ENCODE measurements around the gene FBXW4. TPM values are rescaled to one million over a fixed set of nuclear protein-coding genes. Genes with fewer than 3 reads are reported as not detected.

FBXW4 gene
- total RNA-seq, 4 donors from 2014 or later = 28.0 to 106 (median 58.1) TPM

DNA sequence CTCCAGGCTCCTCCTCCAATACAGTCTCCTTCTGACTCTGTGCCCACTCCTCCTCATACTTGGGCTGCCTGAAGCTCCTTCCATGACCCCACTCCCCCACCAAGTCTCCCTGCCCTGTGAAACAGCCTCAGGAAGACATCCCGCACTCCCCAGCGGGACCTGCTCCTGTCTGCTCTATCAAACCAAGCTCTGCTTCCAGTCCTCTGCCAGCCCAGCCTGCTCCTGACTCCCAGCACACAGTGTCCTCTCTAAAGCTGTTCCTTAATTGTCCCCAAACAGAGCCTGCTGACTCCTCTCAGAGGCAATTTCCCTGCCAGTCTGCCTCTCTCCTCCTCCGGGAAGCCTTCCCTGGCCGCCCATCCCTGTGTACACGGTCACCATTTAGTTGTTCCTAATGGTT is 116.8 kb downstream of the FBXW4 start:
- Histone ChIP-seq H3K9me3 (peaks cover 0 to 2% (median 0%) of the 10 kb centered on the region in 4 donors), H3K36me3 (peaks cover 0 to 38% (median 0%) of the 10 kb centered on the region in 3 donors), H3K4me3 (no peak overlapping the region), H3K27me3 (no peaks in the 10 kb centered on the region), H3K4me1 (no peaks in the 10 kb centered on the region), H3K27ac (no peak overlapping the region)
- DNase-seq = no peak
- no peak for TF ChIP-seq POLR2A (IDR thresholded peaks at IDR 0.05)
- TF ChIP-seq, protein P1, sequence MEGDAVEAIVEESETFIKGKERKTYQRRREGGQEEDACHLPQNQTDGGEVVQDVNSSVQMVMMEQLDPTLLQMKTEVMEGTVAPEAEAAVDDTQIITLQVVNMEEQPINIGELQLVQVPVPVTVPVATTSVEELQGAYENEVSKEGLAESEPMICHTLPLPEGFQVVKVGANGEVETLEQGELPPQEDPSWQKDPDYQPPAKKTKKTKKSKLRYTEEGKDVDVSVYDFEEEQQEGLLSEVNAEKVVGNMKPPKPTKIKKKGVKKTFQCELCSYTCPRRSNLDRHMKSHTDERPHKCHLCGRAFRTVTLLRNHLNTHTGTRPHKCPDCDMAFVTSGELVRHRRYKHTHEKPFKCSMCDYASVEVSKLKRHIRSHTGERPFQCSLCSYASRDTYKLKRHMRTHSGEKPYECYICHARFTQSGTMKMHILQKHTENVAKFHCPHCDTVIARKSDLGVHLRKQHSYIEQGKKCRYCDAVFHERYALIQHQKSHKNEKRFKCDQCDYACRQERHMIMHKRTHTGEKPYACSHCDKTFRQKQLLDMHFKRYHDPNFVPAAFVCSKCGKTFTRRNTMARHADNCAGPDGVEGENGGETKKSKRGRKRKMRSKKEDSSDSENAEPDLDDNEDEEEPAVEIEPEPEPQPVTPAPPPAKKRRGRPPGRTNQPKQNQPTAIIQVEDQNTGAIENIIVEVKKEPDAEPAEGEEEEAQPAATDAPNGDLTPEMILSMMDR (IDR thresholded peaks at IDR 0.05) = no peak

DNA sequence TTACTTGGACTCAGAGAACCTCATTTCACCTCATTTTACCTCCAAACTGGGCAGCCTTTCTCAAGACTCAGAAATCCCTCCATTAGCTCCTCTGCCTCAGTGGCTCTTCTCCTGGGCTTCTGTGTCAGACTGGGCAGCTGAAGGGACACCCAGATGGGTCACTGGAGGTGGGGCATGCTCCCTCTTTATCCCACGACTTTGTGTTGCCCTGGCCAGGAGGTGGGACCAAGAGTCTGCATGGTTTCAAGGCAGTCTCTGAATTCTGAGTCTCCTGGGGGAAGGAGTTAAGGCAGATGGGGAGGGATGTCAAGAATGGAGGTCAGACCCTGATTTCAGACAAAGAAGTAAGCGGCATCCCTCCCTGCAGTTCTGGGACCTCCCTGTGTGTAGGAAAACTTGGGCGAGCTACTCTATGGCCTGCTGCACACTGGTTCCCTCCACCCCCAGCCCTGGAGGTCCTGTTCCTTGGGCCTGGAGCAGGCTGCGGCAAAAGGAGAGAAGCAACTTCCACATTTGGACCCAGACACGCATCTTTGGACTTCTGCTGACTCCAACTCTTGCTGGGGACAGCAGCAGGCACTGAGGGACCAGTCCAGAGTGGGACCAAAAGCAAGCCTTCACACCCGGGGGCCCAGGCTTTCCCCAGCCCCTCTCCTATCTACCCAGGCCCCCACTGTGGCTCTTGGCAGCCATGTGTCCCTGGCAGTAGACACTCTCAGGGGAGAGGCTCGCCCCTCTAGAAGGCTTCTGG is 117.7 kb downstream of the FBXW4 start:
- DNase-seq = no peak
- Histone ChIP-seq H3K9me3 (peaks cover 0 to 7% (median 0%) of the 10 kb centered on the region in 4 donors), H3K4me3 (no peak overlapping the region), H3K27ac (no peak overlapping the region), H3K4me1 (no peaks in the 10 kb centered on the region), H3K27me3 (no peaks in the 10 kb centered on the region), H3K36me3 (peaks cover 0 to 29% (median 0%) of the 10 kb centered on the region in 3 donors)
- TF ChIP-seq, protein P1 (IDR thresholded peaks at IDR 0.05) = no peak
- no peak for TF ChIP-seq POLR2A (IDR thresholded peaks at IDR 0.05)

DNA sequence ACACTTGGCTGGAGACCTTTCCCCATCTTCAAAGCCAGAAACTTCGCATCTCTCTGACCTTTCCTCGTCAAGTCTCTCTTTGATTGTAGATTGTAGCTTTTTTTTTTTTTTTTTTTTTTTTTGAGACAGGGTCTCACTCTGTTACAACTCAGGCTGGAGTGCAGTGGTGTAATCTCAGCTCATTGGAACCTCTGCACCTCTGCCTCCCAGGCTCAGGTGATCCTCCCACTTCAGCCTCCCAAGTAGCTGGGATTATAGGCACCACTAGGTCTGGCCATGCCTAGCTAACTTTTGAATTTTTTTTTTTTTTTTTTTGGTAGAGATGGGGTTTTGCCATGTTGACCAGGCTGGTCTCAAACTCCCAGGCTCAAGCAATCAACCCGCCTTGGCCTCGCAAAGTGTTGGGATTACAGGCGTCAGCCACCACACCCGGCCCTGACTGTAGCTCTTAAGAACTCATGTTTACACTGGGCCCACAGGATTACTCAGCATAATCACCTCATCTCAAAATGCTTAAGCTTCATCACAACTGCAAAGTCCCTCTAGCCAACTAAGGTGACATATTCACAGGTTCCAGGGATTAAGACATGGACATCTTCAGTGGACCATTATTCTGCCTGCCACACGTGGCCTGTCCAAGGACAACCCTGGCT is 118.6 kb downstream of the FBXW4 start:
- TF ChIP-seq, protein P1 (IDR thresholded peaks at IDR 0.05) = no peak
- TF ChIP-seq POLR2A (IDR thresholded peaks at IDR 0.05) = no peak
- Histone ChIP-seq H3K4me1 (no peaks in the 10 kb centered on the region), H3K4me3 (no peak overlapping the region), H3K27me3 (no peaks in the 10 kb centered on the region), H3K36me3 (peaks cover 0 to 29% (median 0%) of the 10 kb centered on the region in 3 donors), H3K27ac (no peak overlapping the region), H3K9me3 (peaks cover 0 to 7% (median 0%) of the 10 kb centered on the region in 4 donors)
- no peak for DNase-seq

DNA sequence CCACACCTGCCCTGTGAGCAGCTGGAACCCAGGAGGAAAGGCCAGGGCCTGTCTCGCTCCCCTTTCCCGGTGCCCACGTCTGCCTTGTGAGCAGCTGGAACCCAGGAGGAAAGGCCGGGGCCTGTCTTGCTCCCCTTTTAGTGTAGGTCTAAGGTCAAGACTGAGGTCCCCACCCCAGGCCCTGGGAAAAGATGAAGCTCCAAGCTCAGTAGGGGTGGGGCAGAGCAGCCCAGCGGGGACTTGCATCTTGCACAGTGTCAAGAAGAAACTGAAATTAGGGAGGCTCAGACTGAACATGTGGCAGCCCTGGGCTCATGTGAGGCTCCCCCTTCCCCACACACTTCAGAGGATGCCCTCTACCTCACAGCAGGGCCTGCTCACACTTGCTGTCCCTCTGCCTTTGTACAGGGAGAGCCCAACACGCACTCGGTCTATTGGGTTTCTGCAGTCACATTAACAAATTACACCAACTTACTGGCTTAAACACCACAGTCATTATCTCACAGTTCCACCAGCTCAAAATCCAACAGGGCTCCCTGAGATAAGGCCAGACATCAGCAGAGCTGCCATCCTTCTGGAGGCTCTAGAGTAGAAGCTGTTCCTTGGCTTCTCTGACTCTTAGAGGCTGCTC is 119.3 kb downstream of the FBXW4 start:
- Histone ChIP-seq H3K4me3 (no peak overlapping the region), H3K4me1 (peaks cover 0 to 2% (median under 1%) of the 10 kb centered on the region in 4 donors), H3K27me3 (no peaks in the 10 kb centered on the region), H3K36me3 (peaks cover 0 to 23% (median 0%) of the 10 kb centered on the region in 3 donors), H3K9me3 (peaks cover 0 to 7% (median 0%) of the 10 kb centered on the region in 4 donors), H3K27ac (no peak overlapping the region)
- DNase-seq = no peak
- TF ChIP-seq, protein P1 (IDR thresholded peaks at IDR 0.05) = no peak
- TF ChIP-seq POLR2A (IDR thresholded peaks at IDR 0.05) = no peak

DNA sequence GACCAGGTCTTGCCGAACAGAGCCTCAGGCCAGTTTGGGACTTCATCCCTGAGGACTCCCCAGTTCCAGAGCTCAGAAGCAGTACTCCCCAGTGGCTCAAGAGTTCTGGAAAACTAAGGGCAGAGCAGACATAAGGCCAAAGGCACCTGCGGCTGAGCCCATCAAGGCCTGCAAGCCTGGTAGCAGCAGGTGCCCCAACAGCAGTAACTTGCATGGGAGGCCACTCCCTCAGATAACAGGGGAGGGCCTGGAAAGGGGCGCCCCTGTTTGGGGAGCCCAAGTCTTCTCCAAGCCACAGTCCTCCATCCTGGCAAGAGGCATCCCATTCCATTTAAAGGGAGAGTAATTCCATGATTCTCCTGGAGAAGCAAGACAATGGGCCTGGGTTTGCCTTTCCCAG is 119.9 kb downstream of the FBXW4 start:
- H3K36me3 ChIP-seq = peaks cover 0 to 17% (median 0%) of the 10 kb centered on the region in 3 donors
- peaks cover 0 to 3% (median 2%) of the 10 kb centered on the region in 4 donors for H3K4me1 ChIP-seq
- H3K4me3 ChIP-seq = no peak overlapping the region
- H3K27me3 ChIP-seq = no peaks in the 10 kb centered on the region
- H3K27ac ChIP-seq = no peak overlapping the region
- peaks cover 0 to 7% (median 0%) of the 10 kb centered on the region in 4 donors for H3K9me3 ChIP-seq
- DNase-seq = no peak
- TF ChIP-seq, protein P1 (IDR thresholded peaks at IDR 0.05) = no peak
- no peak for TF ChIP-seq POLR2A (IDR thresholded peaks at IDR 0.05)
